K562 (cell line): Measurements from ENCODE around the gene NIM1K.

Source experiments
- CBFB ChIP-seq: sonication (generic); formaldehyde crosslinking; IDR thresholded peaks from 2 replicates; pipeline ENCODE4 v1.4.0; 2020; ENCODE audit warnings: mild to moderate bottlenecking, missing genetic modification reagents
- ESRRA ChIP-seq: fragments of 450-650 bp; IDR thresholded peaks from 2 replicates; pipeline ENCODE4 v1.6.1; 2014; ENCODE audit warnings: low read depth, mild to moderate bottlenecking, moderate library complexity, borderline replicate concordance
- EZH2 ChIP-seq: IDR thresholded peaks from 2 replicates; pipeline ENCODE4 v1.6.1; 2012; ENCODE audit warnings: low read depth, mild to moderate bottlenecking, inconsistent platforms, low read length, borderline replicate concordance
- KHSRP ChIP-seq: fragments of 450-650 bp; IDR thresholded peaks from 2 replicates; pipeline ENCODE4 v1.6.1; 2017
- SMARCC2 ChIP-seq: fragments of 450-650 bp; IDR thresholded peaks from 2 replicates; pipeline ENCODE4 v1.6.1; 2017; ENCODE audit warnings: antibody characterized with exemption, moderate library complexity, mild to moderate bottlenecking, low read depth
- SMC3 ChIP-seq: conservative IDR thresholded peaks from 2 replicates; pipeline ENCODE4 v1.6.1; 2011; ENCODE audit warnings: low read depth, low read length, improper control_type of control experiment; ENCODE audit not compliant: insufficient read depth
- SPI1 ChIP-seq: IDR thresholded peaks from 2 replicates; pipeline ENCODE4 v1.6.1; 2011; ENCODE audit warnings: low read depth, low read length, control low read depth, borderline replicate concordance
- YY1 ChIP-seq, 3 experiments: IDR thresholded peaks; 2 replicates each; pipeline ENCODE4 v1.6.1; 2011; ENCODE audit warnings: low read length in 2 of 3, mild to moderate bottlenecking in 2 of 3, moderate library complexity in 2 of 3, borderline replicate concordance in 1 of 3, control low read depth in 1 of 3, low read depth in 1 of 3; ENCODE audit not compliant: insufficient read depth in 3 of 3, insufficient replicate concordance in 2 of 3, control insufficient read depth in 1 of 3, insufficient read length in 1 of 3; ENCODE audit errors: extremely low read depth in 1 of 3
- TF ChIP-seq, protein P1 (sequence below), 3 experiments: IDR thresholded peaks in 2 of 3; conservative IDR thresholded peaks in 1 of 3; 2 replicates each; pipeline ENCODE4 v1.5.1; 2011 to 2012; ENCODE audit warnings: low read length in 3 of 3, mild to moderate bottlenecking in 3 of 3, control low read depth in 2 of 3, improper control_type of control experiment in 1 of 3, inconsistent platforms in 1 of 3, low read depth in 1 of 3, mixed read lengths in 1 of 3, moderate library complexity in 1 of 3; ENCODE audit not compliant: insufficient read depth in 2 of 3

- no peak for TF ChIP-seq SMARCC2
- TF ChIP-seq KHSRP, result no peak
- TF ChIP-seq SMC3, result no peak
- no peak for TF ChIP-seq CBFB (CRISPR knock-in tag)
- TF ChIP-seq, protein P1, sequence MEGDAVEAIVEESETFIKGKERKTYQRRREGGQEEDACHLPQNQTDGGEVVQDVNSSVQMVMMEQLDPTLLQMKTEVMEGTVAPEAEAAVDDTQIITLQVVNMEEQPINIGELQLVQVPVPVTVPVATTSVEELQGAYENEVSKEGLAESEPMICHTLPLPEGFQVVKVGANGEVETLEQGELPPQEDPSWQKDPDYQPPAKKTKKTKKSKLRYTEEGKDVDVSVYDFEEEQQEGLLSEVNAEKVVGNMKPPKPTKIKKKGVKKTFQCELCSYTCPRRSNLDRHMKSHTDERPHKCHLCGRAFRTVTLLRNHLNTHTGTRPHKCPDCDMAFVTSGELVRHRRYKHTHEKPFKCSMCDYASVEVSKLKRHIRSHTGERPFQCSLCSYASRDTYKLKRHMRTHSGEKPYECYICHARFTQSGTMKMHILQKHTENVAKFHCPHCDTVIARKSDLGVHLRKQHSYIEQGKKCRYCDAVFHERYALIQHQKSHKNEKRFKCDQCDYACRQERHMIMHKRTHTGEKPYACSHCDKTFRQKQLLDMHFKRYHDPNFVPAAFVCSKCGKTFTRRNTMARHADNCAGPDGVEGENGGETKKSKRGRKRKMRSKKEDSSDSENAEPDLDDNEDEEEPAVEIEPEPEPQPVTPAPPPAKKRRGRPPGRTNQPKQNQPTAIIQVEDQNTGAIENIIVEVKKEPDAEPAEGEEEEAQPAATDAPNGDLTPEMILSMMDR (IDR thresholded peaks at IDR 0.05 in 2 of 3, conservative IDR thresholded peaks at IDR 0.05 in 1 of 3; ENCODE audit: insufficient read depth in 2 of 3, low read depth in 1 of 3, low read length in 3 of 3), result no peak
- TF ChIP-seq YY1 (IDR thresholded peaks at IDR 0.05; ENCODE audit: borderline replicate concordance in 1 of 3, control insufficient read depth in 1 of 3, extremely low read depth in 1 of 3, insufficient read depth in 3 of 3, insufficient read length in 1 of 3, insufficient replicate concordance in 2 of 3, low read depth in 1 of 3, low read length in 2 of 3), result no peak
- no peak for TF ChIP-seq ESRRA
- TF ChIP-seq SPI1, result no peak
- no peak for TF ChIP-seq EZH2
These were observed 123.7 kb downstream of the NIM1K start for GRCh38 chr5:43315682-43316081.
